ENCODE measurements around the gene CPT1A.

CPT1A gene

DNA sequence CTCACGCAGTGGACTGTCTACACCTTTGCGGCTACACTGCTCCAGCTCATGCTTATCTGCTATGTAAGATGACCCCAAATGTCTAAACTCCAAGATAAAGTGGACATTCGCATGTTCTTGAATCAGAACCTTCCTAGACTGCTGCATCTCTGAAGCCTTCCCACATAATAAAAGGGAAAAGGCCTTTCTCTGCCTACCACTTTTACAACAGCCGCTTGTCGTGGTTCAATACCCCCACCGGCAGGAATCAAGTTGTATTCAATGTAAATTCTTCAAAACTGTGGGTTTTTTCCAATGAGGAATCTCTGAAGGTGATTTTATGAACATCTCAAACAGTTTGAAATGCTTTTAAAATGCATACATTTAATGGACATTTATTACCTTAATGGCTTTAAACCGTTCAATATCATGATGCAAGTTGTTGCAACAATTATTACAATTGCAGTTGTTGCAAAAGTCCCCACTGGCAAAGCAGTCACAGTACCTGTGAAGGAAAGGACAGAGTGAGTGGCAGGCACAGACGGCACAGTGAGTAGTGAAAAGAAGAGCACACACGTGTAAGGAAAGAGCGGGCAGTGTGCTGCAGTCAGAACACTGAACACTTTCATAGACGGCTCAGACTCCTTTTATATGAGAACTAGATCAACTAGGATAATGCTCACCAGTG, 126.1 kb downstream of the CPT1A start:
- in situ Hi-C loops (cut with HindIII; ENCODE audit: low sequenced_read_pairs), result no loop called here

DNA sequence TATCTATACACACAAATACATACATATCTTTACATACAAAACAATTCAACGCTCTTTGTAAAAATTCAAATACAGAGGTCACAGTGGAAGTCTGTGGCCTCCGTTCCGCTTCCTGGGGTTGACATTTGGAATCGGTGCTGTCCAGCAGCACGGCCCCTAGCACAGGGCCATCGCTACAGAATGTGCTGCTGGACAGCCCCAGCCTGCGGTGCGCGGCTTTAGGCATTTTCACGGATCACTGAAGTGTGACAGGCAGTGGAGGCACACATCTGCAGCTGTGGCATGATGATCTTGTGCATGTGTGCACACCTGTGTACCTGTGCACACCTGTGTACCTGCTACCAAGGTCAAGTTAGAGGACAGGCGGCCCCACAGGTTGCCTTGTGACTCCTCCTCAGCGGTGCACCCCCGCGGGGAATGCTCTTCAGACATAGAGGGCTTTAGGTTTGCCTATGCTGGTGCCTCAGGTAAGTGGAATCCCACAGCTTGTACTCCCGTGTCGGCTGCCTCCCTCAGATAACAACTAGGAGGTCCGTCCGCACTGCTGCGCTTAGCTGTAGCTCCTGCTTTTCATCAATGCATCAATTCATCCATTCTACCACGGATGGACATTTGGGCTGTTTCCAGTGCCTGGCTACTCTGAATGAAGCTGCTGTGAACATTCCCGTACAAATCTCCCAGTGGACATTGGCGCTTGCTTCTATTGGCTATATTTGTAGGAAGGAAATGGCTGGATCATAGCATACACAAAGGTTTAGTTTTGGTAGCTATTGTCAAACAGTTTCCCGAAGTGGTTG, 127.5 kb downstream of the CPT1A start:
- in situ Hi-C loops (cut with HindIII; ENCODE audit: low sequenced_read_pairs), result no loop called here

DNA sequence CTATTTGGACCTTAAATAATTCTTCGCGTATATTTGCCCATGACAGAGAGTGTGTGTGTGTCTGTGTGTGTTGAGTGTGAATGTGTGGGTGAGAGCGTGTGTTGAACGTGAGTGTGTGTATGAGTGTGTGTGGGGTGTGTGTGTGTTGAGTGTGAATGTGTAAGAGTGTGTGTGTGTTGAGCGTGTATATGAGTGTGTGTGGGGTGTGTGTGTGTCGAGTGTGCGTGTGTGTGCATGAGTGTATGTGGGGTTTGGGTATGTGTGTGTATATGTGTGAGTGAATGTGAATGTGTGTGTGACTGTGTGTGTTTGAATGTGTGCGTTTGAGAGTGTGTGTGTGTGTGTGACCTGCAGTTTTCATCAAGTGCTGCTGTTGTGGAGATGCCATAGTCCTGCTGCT, 130.6 kb downstream of the CPT1A start:
- in situ Hi-C loops (cut with HindIII; ENCODE audit: low sequenced_read_pairs), result no loop called here

DNA sequence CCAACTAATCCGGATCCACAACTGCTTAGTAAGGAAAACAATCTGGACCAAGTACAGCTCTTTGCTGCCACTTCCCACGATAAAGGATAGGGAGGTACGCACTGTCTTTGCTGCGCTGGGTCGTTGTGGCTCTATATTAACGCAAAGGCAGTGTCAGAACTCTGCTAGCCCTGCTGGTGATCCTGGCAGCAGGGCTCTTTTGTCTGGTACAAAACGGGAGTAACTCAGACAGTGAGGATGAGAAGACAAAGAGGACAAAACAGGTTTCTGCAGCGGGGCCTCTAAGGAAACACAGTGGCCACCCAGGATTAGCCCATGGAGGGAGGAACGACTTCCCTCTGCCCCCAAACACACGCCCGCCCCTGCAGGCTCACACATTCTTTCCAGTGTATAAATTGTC, 131.3 kb downstream of the CPT1A start:
- in situ Hi-C loops (cut with HindIII; ENCODE audit: low sequenced_read_pairs), result no loop called here

DNA sequence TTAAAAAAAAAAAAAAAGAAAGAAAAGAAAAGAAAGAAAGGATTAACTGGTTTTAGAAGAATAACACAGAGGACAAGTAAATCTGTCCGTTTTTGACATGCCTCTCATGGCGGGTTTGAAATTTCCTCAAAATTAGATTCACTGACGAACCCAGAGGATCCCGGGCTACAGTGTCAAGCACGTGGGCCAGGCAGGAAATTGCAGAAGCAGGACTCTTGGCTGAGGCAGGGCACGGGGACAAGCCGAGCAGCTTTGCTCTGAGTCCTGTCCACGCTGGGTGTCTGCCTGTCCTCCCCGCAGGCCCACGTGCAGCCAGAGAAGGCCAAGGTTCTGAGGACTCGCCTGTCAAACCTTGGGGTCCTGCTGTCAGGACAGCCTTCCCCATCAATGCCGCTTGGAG, 132.7 kb downstream of the CPT1A start:
- in situ Hi-C loops (cut with HindIII; ENCODE audit: low sequenced_read_pairs), result no loop called here

DNA sequence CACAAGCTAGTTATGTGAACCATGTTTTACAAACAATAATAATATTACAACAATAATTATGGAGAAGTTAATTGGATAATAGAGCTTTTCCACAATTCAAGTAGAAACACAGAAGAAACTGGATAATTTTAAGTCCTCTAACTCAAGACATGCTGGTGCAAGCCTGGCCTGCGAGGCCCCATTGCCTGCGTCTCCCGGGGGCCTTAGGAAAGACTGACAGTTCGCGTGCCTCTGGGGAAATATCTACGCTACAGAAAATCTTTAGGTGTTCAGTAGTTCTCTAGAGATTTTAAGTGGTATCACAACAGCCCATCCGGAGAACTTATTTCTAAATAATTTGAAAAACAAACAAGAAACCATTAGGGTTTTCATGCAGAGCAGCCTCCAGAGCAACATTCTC, 134.2 kb downstream of the CPT1A start:
- in situ Hi-C loops (cut with HindIII; ENCODE audit: low sequenced_read_pairs), result no loop called here

DNA sequence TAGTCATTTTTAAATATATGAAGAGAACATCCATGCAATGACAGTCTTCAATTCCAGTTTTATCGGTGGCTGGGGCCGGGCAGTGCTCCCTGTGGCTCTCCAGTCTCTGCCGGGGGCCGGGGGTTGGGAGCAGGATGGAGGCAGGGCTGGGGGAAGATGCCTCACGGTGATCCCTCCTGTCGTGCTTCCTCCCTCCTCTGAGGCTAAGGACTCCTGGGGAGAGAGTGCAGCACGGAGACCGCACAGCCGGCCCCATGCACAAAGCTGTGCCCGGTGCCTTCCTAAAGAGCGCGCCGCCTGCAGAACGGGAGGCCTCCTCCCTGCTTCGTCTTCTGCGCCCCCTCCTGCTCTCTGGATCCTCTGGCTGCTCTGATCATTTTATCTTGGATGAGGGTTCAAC, 136.8 kb downstream of the CPT1A start:
- in situ Hi-C loops (cut with HindIII; ENCODE audit: low sequenced_read_pairs), result loop anchor here (5.0 kb wide), 1 partner anchor 52 kb away; no protein-coding TSS in a partner anchor
